GM23338 (cell line): Measurements from ENCODE around the gene DEK. TPM values are rescaled to one million over a fixed set of nuclear protein-coding genes. Genes with fewer than 3 reads are reported as not detected.

Experiments
- EZH2 ChIP-seq: fragments of 200-600 bp; sonication (generic); IDR thresholded peaks from one replicate; pipeline ENCODE4 v1.8.0; 2017; ENCODE audit warnings: antibody characterized with exemption, mild to moderate bottlenecking, low read depth; ENCODE audit not compliant: unreplicated experiment
- JUNB ChIP-seq: IDR thresholded peaks from one replicate; pipeline ENCODE4 v1.6.1; 2016; ENCODE audit warnings: antibody characterized with exemption; ENCODE audit not compliant: unreplicated experiment
- NANOG ChIP-seq: IDR thresholded peaks from 2 replicates; pipeline ENCODE4 v1.6.1; 2016; ENCODE audit warnings: antibody characterized with exemption, borderline replicate concordance
- POLR2AphosphoS5 ChIP-seq: IDR thresholded peaks from 2 replicates; pipeline ENCODE4 v1.6.1; 2016; ENCODE audit warnings: antibody characterized with exemption, low read depth
- ZNF114 ChIP-seq: fragments of 250-450 bp; sonication (Bioruptor Pico); IDR thresholded peaks from 2 replicates; pipeline ENCODE4 v1.5.0; 2020; ENCODE audit warnings: mild to moderate bottlenecking, moderate library complexity
- polyA plus RNA-seq: library from polyadenylated mRNA; unstranded; fragments of >200 nt; fragmentation: Nextera tagmentation; extraction: Ambion mirVana; gene quantifications from 2 replicates; pipeline ENCODE4 v1.2.1, GENCODE V29; 2016
- total RNA-seq: library from RNA; depleted of rRNA; stranded (reverse); fragments of >200 nt; shearing (Covaris generic); gene quantifications from 2 replicates; pipeline ENCODE4 v1.2.3, GENCODE V29; 2014
- TF ChIP-seq, protein P1 (sequence below): fragments of 250-450 bp; sonication (Bioruptor Pico); IDR thresholded peaks from 2 replicates; pipeline ENCODE4 v1.5.0; 2020; ENCODE audit warnings: mild to moderate bottlenecking, moderate library complexity
- TF ChIP-seq, protein P2 (sequence below): IDR thresholded peaks from one replicate; pipeline ENCODE4 v1.6.1; 2018; ENCODE audit warnings: antibody characterized with exemption; ENCODE audit not compliant: unreplicated experiment
- TF ChIP-seq, protein P3 (sequence below), 2 experiments: fragments of 200-600 bp in 1 of 2; sonication (generic) in 1 of 2; conservative IDR thresholded peaks; 2 replicates each; pipeline versions ENCODE4 v1.5.1 to v1.6.1; 2016 to 2017; ENCODE audit warnings: antibody characterized with exemption in 2 of 2, low read depth in 2 of 2, mild to moderate bottlenecking in 2 of 2, moderate library complexity in 1 of 2

DEK gene
- total and polyA plus RNA-seq, 2 experiments from 2014 or later = 218 to 582 TPM

DNA sequence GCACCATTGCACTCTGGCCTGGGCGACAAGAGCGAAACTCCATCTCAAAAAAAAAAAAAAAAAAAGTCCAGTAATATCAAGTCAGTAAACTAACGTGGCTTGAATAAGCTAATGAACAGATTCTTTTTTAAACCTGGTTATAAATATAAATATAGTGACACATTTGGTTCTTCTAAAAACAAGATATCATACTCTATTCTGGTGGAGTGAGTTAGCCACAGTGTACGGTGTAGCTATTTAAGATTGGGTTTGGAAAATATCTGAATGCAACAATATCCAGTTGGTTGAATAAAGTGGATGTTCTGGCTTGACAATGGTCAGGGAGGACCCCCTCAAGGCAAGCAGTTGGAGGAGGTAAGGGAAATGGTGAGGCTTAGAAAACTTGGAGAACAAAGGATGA is 5.9 kb upstream of the DEK start (continued):
- TF ChIP-seq, protein P1, sequence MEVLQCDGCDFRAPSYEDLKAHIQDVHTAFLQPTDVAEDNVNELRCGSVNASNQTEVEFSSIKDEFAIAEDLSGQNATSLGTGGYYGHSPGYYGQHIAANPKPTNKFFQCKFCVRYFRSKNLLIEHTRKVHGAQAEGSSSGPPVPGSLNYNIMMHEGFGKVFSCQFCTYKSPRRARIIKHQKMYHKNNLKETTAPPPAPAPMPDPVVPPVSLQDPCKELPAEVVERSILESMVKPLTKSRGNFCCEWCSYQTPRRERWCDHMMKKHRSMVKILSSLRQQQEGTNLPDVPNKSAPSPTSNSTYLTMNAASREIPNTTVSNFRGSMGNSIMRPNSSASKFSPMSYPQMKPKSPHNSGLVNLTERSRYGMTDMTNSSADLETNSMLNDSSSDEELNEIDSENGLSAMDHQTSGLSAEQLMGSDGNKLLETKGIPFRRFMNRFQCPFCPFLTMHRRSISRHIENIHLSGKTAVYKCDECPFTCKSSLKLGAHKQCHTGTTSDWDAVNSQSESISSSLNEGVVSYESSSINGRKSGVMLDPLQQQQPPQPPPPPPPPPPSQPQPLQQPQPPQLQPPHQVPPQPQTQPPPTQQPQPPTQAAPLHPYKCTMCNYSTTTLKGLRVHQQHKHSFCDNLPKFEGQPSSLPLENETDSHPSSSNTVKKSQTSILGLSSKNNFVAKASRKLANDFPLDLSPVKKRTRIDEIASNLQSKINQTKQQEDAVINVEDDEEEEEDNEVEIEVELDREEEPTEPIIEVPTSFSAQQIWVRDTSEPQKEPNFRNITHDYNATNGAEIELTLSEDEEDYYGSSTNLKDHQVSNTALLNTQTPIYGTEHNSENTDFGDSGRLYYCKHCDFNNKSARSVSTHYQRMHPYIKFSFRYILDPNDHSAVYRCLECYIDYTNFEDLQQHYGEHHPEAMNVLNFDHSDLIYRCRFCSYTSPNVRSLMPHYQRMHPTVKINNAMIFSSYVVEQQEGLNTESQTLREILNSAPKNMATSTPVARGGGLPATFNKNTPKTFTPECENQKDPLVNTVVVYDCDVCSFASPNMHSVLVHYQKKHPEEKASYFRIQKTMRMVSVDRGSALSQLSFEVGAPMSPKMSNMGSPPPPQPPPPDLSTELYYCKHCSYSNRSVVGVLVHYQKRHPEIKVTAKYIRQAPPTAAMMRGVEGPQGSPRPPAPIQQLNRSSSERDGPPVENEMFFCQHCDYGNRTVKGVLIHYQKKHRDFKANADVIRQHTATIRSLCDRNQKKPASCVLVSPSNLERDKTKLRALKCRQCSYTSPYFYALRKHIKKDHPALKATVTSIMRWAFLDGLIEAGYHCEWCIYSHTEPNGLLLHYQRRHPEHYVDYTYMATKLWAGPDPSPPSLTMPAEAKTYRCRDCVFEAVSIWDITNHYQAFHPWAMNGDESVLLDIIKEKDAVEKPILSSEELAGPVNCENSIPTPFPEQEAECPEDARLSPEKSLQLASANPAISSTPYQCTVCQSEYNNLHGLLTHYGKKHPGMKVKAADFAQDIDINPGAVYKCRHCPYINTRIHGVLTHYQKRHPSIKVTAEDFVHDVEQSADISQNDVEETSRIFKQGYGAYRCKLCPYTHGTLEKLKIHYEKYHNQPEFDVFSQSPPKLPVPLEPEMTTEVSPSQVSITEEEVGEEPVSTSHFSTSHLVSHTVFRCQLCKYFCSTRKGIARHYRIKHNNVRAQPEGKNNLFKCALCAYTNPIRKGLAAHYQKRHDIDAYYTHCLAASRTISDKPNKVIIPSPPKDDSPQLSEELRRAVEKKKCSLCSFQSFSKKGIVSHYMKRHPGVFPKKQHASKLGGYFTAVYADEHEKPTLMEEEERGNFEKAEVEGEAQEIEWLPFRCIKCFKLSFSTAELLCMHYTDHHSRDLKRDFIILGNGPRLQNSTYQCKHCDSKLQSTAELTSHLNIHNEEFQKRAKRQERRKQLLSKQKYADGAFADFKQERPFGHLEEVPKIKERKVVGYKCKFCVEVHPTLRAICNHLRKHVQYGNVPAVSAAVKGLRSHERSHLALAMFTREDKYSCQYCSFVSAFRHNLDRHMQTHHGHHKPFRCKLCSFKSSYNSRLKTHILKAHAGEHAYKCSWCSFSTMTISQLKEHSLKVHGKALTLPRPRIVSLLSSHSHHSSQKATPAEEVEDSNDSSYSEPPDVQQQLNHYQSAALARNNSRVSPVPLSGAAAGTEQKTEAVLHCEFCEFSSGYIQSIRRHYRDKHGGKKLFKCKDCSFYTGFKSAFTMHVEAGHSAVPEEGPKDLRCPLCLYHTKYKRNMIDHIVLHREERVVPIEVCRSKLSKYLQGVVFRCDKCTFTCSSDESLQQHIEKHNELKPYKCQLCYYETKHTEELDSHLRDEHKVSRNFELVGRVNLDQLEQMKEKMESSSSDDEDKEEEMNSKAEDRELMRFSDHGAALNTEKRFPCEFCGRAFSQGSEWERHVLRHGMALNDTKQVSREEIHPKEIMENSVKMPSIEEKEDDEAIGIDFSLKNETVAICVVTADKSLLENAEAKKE (CRISPR knock-in tag) = no peak
- TF ChIP-seq POLR2AphosphoS5 (no peak), NANOG (no peak), EZH2 (no peak), ZNF114 (CRISPR knock-in tag) (no peak), JUNB (no peak)
- TF ChIP-seq, protein P2, sequence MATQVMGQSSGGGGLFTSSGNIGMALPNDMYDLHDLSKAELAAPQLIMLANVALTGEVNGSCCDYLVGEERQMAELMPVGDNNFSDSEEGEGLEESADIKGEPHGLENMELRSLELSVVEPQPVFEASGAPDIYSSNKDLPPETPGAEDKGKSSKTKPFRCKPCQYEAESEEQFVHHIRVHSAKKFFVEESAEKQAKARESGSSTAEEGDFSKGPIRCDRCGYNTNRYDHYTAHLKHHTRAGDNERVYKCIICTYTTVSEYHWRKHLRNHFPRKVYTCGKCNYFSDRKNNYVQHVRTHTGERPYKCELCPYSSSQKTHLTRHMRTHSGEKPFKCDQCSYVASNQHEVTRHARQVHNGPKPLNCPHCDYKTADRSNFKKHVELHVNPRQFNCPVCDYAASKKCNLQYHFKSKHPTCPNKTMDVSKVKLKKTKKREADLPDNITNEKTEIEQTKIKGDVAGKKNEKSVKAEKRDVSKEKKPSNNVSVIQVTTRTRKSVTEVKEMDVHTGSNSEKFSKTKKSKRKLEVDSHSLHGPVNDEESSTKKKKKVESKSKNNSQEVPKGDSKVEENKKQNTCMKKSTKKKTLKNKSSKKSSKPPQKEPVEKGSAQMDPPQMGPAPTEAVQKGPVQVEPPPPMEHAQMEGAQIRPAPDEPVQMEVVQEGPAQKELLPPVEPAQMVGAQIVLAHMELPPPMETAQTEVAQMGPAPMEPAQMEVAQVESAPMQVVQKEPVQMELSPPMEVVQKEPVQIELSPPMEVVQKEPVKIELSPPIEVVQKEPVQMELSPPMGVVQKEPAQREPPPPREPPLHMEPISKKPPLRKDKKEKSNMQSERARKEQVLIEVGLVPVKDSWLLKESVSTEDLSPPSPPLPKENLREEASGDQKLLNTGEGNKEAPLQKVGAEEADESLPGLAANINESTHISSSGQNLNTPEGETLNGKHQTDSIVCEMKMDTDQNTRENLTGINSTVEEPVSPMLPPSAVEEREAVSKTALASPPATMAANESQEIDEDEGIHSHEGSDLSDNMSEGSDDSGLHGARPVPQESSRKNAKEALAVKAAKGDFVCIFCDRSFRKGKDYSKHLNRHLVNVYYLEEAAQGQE = no peak
- TF ChIP-seq, protein P3, sequence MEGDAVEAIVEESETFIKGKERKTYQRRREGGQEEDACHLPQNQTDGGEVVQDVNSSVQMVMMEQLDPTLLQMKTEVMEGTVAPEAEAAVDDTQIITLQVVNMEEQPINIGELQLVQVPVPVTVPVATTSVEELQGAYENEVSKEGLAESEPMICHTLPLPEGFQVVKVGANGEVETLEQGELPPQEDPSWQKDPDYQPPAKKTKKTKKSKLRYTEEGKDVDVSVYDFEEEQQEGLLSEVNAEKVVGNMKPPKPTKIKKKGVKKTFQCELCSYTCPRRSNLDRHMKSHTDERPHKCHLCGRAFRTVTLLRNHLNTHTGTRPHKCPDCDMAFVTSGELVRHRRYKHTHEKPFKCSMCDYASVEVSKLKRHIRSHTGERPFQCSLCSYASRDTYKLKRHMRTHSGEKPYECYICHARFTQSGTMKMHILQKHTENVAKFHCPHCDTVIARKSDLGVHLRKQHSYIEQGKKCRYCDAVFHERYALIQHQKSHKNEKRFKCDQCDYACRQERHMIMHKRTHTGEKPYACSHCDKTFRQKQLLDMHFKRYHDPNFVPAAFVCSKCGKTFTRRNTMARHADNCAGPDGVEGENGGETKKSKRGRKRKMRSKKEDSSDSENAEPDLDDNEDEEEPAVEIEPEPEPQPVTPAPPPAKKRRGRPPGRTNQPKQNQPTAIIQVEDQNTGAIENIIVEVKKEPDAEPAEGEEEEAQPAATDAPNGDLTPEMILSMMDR (conservative IDR thresholded peaks at IDR 0.05; ENCODE audit: low read depth in 2 of 2) = no peak
